Measurements from ENCODE around the gene SOX30. TPM values are rescaled to one million over a fixed set of nuclear protein-coding genes. Genes with fewer than 3 reads are reported as not detected.
"Not testable (repeated sequence)": the region's sequence is repeated elsewhere in the genome, so short reads cannot be mapped to it uniquely, and the experiment has no call there.

The SOX30 gene
- 0.29 and 0.49 TPM in 2 replicates for total RNA-seq
- total RNA-seq (2013) = 0.21 TPM
- 0.21 and 0.23 TPM in 2 replicates for polyA plus RNA-seq
- polyA minus RNA-seq = 0.29 and 0.43 TPM in 2 replicates

DNA sequence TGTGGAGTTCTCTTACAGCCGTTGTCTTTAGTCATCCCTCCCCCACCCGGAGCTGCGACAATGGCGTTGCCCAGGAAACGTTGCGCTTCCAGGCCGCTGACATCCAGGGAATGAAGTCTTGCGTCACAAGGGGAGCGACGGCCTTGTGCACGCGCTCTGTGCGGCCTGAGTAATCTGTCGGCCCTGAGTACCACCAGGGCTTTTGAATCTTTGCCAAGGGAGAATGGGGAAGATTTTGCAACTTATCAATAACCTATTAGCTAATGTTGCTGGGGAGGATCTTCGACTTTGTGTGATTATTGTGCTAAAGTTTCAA lies at the start of gene SOX30:
Gene SOX30 (minus strand): TSS at position 62 of the 316 bp plus-strand sequence. CDS start 360 bp downstream, outside the sequence.
- Histone ChIP-seq H3K9me3 (ENCODE audit: control extremely low read depth in 1 of 3, control insufficient read depth in 2 of 3, insufficient read depth in 1 of 3, low read length in 2 of 3) (peaks cover 4 to 29% (median 17%) of the 10 kb centered on the region in 3 donors), H3K4me3 (ENCODE audit: control extremely low read depth in 1 of 5, extremely low read depth in 1 of 5, insufficient read depth in 1 of 5, low read depth in 2 of 5, low read length in 4 of 5) (peak within 1 kb of the TSS in 4 of 5 experiments; percentile 46 to 60 (median 58)), H3K79me2 (ENCODE audit: control insufficient read depth, insufficient read depth, low read length) (peaks cover 20% of the 10 kb centered on the region), H3K27me3 (replicated peaks in 1 of 4; ENCODE audit: control extremely low read depth in 1 of 4, control insufficient read depth in 3 of 4, insufficient read depth in 4 of 4, low read length in 3 of 4) (no peaks in the 10 kb centered on the region), H3K4me1 (ENCODE audit: control insufficient read depth in 2 of 2, insufficient read depth in 2 of 2, low read length in 2 of 2) (peaks cover 34 to 36% of the 10 kb centered on the region in 2 donors), H3K4me2 (replicated peaks; ENCODE audit: low read depth, low read length, poor library complexity, severe bottlenecking) (peak within 1 kb of the TSS; percentile 82), H2AFZ (ENCODE audit: insufficient read depth, low read depth, low read length, poor library complexity, severe bottlenecking) (peak within 1 kb of the TSS; percentile 94), H4K20me1 (ENCODE audit: control insufficient read depth, insufficient read depth, low read length, poor library complexity, severe bottlenecking) (no peaks in the 10 kb centered on the region), H3K9ac (ENCODE audit: low read length) (peak within 1 kb of the TSS; percentile 61), H3K27ac (ENCODE audit: low read length in 2 of 2) (peak within 1 kb of the TSS; percentile 67 to 77), H3K36me3 (replicated peaks in 1 of 2; ENCODE audit: control extremely low read depth in 1 of 2, control insufficient read depth in 1 of 2, extremely low read depth in 1 of 2, insufficient read depth in 2 of 2, low read length in 1 of 2) (no peaks in the 10 kb centered on the region)
- H3K4me1 Mint-ChIP-seq = peaks cover 40% of the 10 kb centered on the region
- ATAC-seq (ENCODE audit: low read depth) = no peak
- ChIA-PET CTCF (interaction anchor here (2.1 to 3.4 kb wide), 5 partner anchors 16 to 91 kb away, joined by 6 to 18 read pairs (median 9); partner anchors contain the start of gene LSM11), POLR2A (interaction anchor here (1.7 kb wide), 1 partner anchor 167 kb away, joined by 4 read pairs; no protein-coding TSS in a partner anchor)
- WGBS (ENCODE audit: insufficient coverage) = 97% methylated on average over 10 of the region's 15 CpGs
- no peaks in the 10 kb centered on the region for H3K27me3 Mint-ChIP-seq
- DNase-seq = no peak
- intact Hi-C loops (cut with micrococcal nuclease) = loop anchor here (5.0 kb wide), 1 partner anchor 150 kb away; no protein-coding TSS in a partner anchor
- TF ChIP-seq EZH2 (IDR thresholded peaks at IDR 0.05; ENCODE audit: borderline replicate concordance, insufficient read depth, low read depth, low read length, poor library complexity, severe bottlenecking) = no peak
- TF ChIP-seq, protein P1, sequence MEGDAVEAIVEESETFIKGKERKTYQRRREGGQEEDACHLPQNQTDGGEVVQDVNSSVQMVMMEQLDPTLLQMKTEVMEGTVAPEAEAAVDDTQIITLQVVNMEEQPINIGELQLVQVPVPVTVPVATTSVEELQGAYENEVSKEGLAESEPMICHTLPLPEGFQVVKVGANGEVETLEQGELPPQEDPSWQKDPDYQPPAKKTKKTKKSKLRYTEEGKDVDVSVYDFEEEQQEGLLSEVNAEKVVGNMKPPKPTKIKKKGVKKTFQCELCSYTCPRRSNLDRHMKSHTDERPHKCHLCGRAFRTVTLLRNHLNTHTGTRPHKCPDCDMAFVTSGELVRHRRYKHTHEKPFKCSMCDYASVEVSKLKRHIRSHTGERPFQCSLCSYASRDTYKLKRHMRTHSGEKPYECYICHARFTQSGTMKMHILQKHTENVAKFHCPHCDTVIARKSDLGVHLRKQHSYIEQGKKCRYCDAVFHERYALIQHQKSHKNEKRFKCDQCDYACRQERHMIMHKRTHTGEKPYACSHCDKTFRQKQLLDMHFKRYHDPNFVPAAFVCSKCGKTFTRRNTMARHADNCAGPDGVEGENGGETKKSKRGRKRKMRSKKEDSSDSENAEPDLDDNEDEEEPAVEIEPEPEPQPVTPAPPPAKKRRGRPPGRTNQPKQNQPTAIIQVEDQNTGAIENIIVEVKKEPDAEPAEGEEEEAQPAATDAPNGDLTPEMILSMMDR (IDR thresholded peaks at IDR 0.05) = no peak
- H3K27ac Mint-ChIP-seq = peak within 1 kb of the TSS; percentile 90
- H3K9me3 Mint-ChIP-seq (ENCODE audit: insufficient read depth) = peaks cover 7% of the 10 kb centered on the region
- H3K4me3 Mint-ChIP-seq = peak within 1 kb of the TSS; percentile 89

DNA sequence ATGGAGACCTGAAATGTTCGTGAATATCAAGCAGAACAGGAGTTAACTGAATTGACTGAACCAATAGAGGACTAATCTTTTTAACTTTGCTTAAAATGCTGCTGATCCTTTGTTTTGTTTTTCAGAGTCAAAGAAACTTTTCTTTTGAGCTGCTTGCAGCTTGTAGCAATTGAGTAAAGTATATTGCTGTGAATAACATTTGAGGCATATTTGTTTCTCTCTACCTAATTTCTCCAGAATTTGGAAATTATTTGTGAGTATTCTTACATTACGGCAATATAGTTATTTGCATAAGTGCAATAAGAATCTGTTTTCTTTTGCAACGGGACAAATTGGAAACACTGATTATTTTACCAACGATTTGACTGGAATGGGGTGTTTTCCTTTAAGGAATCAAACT lies 46.4 kb upstream of the SOX30 start:
- H3K79me2 ChIP-seq (ENCODE audit: control insufficient read depth, insufficient read depth, low read length); H3K27ac ChIP-seq (ENCODE audit: low read length in 2 of 2); ATAC-seq (ENCODE audit: low read depth); H3K4me2 ChIP-seq (replicated peaks; ENCODE audit: low read depth, low read length, poor library complexity, severe bottlenecking); H3K4me3 ChIP-seq (ENCODE audit: control extremely low read depth in 1 of 5, extremely low read depth in 1 of 5, insufficient read depth in 1 of 5, low read depth in 2 of 5, low read length in 4 of 5); H3K4me3 Mint-ChIP-seq; H3K9ac ChIP-seq (ENCODE audit: low read length); H3K27me3 Mint-ChIP-seq; H3K27ac Mint-ChIP-seq; H3K36me3 ChIP-seq (replicated peaks in 1 of 2; ENCODE audit: control extremely low read depth in 1 of 2, control insufficient read depth in 1 of 2, extremely low read depth in 1 of 2, insufficient read depth in 2 of 2, low read length in 1 of 2); H3K4me1 ChIP-seq (ENCODE audit: control insufficient read depth in 2 of 2, insufficient read depth in 2 of 2, low read length in 2 of 2); CTCF ChIA-PET; POLR2A ChIA-PET; intact Hi-C loops (cut with micrococcal nuclease); H3K27me3 ChIP-seq (replicated peaks in 1 of 4; ENCODE audit: control extremely low read depth in 1 of 4, control insufficient read depth in 3 of 4, insufficient read depth in 4 of 4, low read length in 3 of 4); H3K9me3 Mint-ChIP-seq (ENCODE audit: insufficient read depth); H2AFZ ChIP-seq (ENCODE audit: insufficient read depth, low read depth, low read length, poor library complexity, severe bottlenecking); H4K20me1 ChIP-seq (ENCODE audit: control insufficient read depth, insufficient read depth, low read length, poor library complexity, severe bottlenecking); H3K4me1 Mint-ChIP-seq: not testable (repeated sequence)
- peaks cover 7 to 25% (median 12%) of the 10 kb centered on the region in 3 donors for H3K9me3 ChIP-seq (ENCODE audit: control extremely low read depth in 1 of 3, control insufficient read depth in 2 of 3, insufficient read depth in 1 of 3, low read length in 2 of 3)
- WGBS (ENCODE audit: insufficient coverage) = 80% methylated on average over 3 of the region's 4 CpGs
- DNase-seq = peak; percentile 22

DNA sequence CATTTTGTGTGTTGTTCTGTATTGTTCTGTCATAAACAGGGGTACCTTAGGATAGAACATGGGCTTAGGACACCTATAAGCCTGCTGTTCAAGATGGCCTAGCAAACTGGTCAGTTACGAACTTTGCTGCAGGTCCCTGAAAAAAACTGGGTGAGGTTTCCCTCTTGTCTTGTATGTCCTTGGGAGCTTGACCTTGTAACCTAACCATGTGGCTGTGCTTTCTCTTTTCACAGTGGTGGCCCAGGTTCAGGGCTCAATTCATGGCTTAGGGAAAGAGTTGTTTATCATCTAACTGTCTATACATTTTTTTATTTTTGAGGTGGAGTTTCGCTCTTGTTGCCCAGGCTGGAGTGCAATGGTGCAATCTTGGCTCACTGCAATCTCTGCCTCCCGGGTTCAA lies 43.9 kb upstream of the SOX30 start:
- intact Hi-C loops (cut with micrococcal nuclease); CTCF ChIA-PET; H3K27me3 ChIP-seq (replicated peaks in 1 of 4; ENCODE audit: control extremely low read depth in 1 of 4, control insufficient read depth in 3 of 4, insufficient read depth in 4 of 4, low read length in 3 of 4); ATAC-seq (ENCODE audit: low read depth); H3K36me3 ChIP-seq (replicated peaks in 1 of 2; ENCODE audit: control extremely low read depth in 1 of 2, control insufficient read depth in 1 of 2, extremely low read depth in 1 of 2, insufficient read depth in 2 of 2, low read length in 1 of 2); H3K9me3 Mint-ChIP-seq (ENCODE audit: insufficient read depth); H3K27ac Mint-ChIP-seq; H3K4me2 ChIP-seq (replicated peaks; ENCODE audit: low read depth, low read length, poor library complexity, severe bottlenecking); H3K4me1 Mint-ChIP-seq; H4K20me1 ChIP-seq (ENCODE audit: control insufficient read depth, insufficient read depth, low read length, poor library complexity, severe bottlenecking); H3K27me3 Mint-ChIP-seq; H2AFZ ChIP-seq (ENCODE audit: insufficient read depth, low read depth, low read length, poor library complexity, severe bottlenecking); H3K27ac ChIP-seq (ENCODE audit: low read length in 2 of 2); POLR2A ChIA-PET; H3K79me2 ChIP-seq (ENCODE audit: control insufficient read depth, insufficient read depth, low read length); H3K4me3 Mint-ChIP-seq; H3K4me1 ChIP-seq (ENCODE audit: control insufficient read depth in 2 of 2, insufficient read depth in 2 of 2, low read length in 2 of 2); H3K9ac ChIP-seq (ENCODE audit: low read length); H3K4me3 ChIP-seq (ENCODE audit: control extremely low read depth in 1 of 5, extremely low read depth in 1 of 5, insufficient read depth in 1 of 5, low read depth in 2 of 5, low read length in 4 of 5); DNase-seq: not testable (repeated sequence)
- H3K9me3 ChIP-seq (ENCODE audit: control extremely low read depth in 1 of 3, control insufficient read depth in 2 of 3, insufficient read depth in 1 of 3, low read length in 2 of 3) = peaks cover 6 to 25% (median 16%) of the 10 kb centered on the region in 3 donors
- 100% methylated on average over 1 of the region's 3 CpGs for WGBS (ENCODE audit: insufficient coverage)
